NCI-H526 (cell line): ENCODE data around the gene EVI5.

Source experiments
- DNase-seq, 2 experiments: peaks; one replicate each; lab custom pipeline; 2025; lab: John Stamatoyannopoulos, UW

Gene EVI5

DNA sequence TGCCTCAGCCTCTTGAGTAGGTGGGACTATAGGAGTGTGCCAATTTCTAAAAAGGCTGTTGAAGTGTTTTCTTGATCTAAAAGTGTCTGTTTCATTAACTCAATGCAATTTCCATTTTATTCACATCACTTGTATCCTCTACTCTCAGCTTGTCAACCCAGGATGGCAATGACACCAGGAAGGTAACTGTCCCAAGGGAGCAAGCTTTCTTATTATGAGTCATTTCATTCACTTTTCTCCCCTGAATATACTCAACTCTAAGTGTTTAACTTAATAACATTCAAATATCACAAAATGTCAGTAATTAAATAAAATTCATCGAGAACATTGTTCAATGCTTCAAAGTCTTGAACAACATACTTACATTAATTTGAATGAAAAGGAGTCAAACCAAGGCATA is 275.3 kb downstream of the EVI5 start:
- no peak for DNase-seq

GRCh38 chr1:92505015-92505692 is 279.8 kb downstream of the EVI5 start:
- DNase-seq: no peak

- DNase-seq: no peak
These were observed 280.5 kb downstream of the EVI5 start for GRCh38 chr1:92504291-92505014.

- DNase-seq: no peak
These were observed 281.0 kb downstream of the EVI5 start for GRCh38 chr1:92503926-92504285.

DNA sequence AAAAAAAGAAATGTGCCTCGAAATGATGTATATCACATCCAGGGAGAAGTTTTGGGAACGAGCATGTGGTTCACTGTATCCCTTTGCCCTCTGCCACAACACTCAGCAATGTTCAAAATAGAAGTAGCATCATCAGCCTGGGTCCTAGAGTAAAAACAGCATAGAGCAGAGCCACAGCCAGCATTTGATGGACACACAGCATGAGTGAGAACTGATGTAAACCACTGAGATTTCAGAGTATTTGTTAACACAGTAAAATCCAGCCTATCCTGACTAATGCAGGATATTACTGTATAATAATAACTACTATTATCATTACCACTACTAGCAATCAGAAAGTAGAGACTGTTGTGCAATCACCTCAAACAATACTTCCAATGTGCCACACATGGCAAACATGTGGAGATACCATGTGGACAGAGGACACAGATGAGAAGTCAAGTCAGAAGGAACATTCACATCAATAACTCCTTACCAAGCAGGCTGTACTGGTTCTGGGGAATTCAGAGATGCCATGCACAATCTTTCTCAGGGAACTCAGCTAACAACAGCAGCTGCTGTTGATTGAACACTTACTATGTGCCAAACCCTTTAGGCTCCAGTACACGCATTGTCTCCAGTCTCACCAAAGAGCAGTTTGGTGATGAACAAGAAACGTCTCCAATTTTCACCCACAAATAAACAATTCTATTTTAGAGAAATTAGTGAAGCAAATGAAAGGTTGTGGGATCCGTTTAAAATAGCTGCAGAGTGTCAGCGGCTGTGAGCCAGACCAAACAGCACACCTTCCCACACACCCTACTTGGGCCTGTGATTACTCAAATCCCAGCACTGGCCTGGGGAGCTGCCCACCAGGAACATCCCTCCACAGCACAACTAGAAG is 281.6 kb downstream of the EVI5 start:
- no peak for DNase-seq

- no peak for DNase-seq
These were observed 282.7 kb downstream of the EVI5 start for GRCh38 chr1:92502247-92502646.

GRCh38 chr1:92500552-92500951 is 284.4 kb downstream of the EVI5 start:
- DNase-seq: no peak

DNA sequence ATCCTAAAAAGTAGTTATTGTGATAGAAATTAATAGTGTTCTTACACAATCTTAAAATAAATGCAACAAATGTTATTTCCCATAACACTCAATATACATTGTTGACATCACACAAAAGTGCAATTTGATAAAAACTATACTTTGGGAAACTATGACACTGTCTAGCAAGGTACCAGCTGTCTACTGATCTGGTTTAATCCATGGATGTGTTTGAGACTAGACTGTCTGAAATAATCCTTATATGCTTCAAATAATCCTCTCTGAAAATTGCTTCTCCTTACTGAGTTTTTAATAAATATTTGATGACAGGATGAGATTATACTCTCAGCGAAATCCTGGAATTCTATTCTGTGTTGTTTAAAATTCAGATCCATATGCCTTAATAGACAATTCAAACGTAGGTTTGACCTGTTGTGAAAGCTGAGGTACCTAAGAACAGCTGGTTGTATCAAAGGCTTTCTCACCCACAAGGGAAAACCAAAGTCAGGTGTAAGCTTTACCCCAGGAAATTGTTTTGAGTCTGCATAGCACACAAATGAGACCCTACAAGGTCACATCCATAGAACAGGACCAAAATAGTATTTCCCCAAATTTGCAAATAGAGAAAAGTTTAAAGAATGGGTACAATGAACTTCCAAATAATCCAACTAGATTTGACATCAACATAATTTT is 289.4 kb downstream of the EVI5 start:
- no peak for DNase-seq

DNA sequence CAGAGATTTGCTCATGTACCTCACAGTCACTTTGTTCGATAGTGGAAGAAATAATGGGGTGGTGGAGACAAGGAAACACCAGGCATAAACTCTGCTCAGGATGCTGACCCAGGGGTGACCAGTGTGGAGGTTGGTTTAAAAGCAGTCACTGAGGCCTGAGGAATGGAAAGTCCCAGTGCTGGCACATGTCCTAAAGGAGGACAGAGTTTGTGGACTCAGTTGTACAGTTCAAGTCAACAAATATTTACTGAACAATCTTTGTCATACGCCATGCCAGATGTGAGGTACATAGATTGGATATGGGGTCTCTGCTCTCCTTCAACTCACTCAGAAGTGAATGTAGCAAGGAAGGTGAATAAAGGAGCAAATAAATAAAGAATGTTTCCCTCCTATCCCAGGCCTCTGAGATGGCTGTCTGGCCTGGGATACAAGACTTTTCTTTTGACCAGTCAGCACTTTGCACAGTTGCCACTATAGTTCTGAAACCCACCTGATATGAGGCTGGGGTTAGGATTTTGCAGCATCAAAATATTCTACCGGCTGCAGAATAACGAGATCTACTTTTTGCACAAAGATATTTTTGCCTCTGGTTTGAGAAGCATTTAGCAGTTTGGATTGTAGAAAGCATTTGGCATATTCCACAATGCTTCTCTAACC is 290.3 kb downstream of the EVI5 start:
- no peak for DNase-seq

DNA sequence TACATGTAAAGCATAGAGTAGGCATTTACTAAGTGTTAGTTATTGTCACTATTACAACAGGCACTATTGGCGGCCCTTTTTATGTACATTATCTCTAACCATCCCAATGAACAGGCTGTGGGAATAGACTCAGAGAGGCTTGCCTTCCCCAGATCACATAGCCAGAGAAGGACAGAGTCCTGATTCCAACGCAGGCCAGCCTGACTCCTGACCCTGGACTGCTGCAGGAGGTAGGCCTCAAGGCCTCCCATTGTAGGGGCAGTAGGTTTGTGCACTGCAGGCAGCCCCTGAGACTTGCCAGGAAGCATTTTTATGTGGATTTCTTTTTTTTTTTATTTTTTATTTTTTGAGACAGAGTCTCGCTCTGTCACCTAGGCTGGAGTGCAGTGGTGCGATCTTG is 291.8 kb downstream of the EVI5 start:
- no peak for DNase-seq

DNA sequence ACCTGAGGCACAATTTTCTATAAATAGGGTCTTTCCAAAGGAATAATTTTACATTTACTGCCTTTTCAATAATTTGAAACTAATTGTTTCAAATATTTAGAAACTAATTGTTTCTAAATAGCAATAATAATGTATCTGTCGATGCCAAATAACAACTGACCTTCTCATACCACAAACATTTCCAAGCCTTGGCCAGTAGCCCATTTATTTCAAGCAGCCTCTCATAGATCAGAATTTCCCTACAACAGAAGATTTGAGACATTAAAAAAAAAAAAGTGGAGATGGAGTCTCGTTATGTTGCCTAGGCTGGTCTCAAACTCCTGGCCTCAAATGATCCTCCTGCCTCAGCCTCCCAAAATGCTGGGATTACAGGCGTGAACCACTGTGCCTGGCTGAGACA is 296.1 kb downstream of the EVI5 start:
- no peak for DNase-seq

DNA sequence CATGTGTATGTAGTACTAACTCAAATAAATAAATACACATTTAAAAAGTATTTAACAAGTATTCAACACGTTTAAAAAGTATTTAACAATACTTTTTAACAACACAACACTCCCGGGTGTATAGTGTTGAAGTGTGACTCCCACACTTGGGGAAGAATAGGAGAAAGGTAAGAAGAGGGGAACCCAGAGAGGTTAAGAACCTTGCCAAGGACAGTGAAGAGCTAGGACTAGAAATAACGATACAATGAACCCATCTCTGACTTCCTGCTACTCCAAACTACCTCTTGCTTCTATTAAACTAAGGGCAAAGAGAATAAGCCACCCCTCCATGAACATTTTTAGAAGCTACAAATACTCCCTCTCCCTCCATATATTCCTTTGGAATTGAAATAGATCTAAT is 296.5 kb downstream of the EVI5 start:
- DNase-seq: no peak

- DNase-seq: no peak
These were observed 297.8 kb downstream of the EVI5 start for GRCh38 chr1:92487078-92487605.

DNA sequence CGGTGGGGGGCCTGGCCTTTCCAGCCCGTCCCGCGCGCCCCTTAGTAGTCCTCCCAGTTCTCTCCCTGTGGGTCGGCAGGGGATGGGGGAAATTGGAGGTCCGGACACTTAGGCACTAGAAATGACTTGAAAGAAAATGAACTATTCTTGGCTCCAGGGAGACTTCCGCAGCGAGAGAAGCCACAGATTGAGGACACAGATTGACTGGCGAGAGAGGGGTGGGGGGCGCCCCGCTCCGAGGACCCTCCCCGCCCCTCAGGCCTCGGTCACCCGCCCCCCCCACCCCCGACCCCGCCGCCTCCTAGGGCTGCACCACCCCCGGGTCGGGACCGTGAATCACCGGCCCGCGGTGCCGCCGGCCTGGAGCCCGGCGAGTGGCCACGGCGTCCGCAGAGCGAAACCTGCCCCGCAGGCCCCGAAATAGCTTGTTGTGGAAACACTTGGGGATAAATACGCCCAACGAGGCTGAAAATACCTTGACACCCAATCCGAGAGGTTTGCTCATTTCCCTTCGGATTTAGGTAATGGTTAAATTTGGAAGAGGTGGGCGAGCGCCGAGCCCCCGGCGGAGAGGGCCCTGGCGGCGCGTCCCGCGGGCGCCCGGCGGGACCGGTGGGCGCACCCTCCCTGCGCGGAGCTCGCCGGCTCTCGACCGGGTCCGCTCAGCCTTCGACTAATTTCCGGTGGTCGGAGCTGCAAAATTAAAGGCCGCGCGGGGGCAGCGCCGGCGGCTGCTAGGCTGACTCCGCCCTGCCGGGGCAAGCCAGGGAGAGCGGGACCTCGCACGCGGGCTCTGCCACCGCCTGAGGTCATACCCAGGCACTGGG is 298.4 kb downstream of the EVI5 start, which contains the start of gene GFI1:
TSS of gene GFI1 (minus strand) at position 675 of the 827 bp plus-strand sequence. CDS start 3,438 bp downstream, outside the sequence.
- peak in 1 of 2 experiments; percentile 52 for DNase-seq

DNA sequence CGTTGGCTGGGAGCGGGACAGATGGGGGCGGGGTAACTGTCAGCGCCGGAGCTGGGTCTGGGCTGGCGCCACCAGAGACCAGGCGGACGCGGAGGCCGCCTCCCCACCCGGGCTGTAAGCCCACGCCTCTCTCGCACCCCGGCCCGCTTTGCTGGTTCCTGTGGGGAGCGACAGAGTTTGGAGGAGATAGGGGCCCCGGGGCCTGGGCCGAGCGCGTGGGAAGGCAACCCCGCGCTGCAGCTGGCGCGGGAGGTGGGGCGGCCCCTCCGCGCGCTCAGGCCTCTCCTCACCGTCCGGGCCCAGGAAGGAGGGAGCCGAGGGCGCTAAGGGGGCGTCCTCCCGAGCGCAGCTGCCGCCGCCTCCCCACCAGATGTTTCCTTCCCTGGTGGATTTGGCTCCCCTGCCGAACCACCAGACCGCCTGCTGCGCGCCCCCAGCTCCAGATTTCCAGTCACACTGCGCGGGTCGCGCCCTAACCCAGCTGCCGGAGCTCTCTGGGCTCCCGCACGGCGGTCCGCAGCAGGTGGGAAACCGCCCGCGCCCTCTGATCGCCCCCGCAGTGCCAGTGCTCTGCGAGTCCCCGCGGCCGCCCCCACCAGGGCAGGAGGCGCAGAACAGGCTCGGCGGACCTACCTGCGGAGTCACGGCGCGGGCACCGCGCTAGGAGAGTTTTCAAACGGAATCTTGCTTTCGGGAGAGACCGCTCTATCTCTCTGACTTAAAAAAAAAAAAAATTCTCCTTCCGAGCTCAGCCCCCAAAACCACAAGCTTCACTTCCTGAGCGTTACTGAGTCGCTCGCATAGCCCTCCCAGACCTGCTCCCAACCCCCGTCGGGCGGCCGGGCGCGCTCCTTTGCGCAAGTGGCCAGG is 299.3 kb downstream of the EVI5 start:
- DNase-seq: peak in 1 of 2 experiments; percentile 79

DNA sequence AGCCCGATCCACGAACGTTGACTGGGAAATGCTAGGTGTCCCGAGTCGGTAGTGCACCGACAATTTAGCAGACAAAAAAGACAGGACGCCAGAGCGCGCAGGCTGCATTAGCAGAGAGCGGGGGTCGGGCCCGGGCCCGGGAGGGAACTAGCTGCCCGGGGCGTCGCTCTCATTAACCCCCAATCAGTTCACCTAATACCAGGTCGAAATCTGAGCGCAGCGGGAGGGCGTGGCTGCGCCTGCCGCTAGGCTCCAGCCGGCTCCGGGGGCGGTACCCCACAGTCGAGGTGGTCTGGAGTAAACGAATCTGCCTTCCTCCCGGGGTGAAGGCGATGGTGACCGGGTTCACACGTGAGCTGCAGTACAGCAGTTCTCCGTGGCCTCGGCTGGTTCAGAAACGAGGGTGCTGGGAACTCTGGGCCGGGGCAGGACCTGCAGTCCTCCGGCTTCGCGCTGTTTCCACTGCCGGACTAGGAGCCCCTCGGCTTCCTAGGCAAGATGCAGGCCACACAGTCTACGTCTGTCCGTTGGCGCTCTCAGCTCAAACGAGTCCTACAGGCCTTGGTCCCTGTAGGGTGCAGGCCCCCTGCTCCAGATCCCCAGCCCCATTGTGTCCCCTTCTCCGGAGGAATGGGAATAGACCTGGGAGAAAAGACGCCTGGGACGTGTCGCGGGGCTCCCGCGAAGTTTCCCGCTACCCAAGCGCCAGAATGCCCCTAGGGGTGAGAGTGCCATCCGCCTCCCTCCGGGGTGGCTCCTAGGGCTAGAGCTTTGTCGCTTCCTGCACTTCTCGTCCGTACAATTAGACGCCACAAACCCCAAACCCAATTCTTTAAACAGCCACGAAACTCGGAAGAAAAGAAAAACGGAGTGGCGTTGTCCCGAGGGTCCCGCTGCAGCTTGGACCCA is 300.2 kb downstream of the EVI5 start:
- DNase-seq: peak in 1 of 2 experiments; percentile 73

DNA sequence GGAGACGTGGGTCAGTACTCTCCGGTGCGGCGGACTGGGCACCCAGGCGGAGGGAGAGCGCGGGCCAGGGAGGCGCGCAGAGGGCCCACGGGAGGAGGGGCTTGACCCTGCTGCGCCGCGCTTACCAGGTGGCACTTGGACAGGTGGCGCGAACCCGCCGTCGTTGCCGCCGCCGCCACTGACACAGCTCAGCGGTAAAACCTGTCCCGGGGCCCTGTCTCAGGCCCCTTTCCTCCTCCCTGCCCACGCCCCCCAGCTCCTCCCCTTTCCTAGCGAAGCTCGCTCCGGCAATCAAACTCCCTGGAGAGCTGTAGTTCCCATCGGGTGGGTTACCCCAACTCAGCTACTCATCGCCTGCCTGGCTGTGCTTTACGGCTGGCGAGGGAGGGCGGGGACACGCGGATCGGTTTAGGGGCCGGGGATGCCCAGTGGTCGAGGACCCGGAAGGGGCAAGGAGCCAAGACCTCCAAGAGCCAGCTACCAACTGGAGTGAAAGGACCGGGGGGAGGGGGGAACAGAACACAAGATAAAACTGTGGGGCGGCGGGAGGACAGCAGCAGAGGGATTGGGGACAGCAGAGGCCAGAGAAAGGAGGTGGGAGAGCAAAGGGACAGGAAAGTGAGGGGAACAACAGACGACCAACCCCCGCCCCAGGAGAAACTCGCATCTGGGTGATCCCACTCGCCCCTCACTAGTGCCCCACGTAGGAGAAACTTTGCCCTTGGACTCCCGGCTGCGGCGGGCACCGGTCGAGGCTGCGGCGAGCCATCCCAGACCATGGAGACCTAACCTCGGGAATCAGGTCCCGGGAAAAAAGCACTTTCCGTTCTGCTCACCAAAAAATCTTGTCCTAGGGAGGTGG is 301.1 kb downstream of the EVI5 start:
- DNase-seq: peak in 1 of 2 experiments; percentile 59
